ENCODE measurements around the gene SPACA1.

Gene SPACA1

GRCh38 chr6:88105741-88106340 lies 58.2 kb downstream of the SPACA1 start:
- no peak for DNase-seq

GRCh38 chr6:88107241-88107640 lies 59.6 kb downstream of the SPACA1 start:
- no peak for DNase-seq

- DNase-seq: no peak
Measured at GRCh38 chr6:88111991-88112390, 64.3 kb downstream of the SPACA1 start.

- no peak for DNase-seq
Measured at GRCh38 chr6:88114838-88115237, 67.2 kb downstream of the SPACA1 start.

GRCh38 chr6:88115307-88115706 lies 67.7 kb downstream of the SPACA1 start:
- no peak for DNase-seq

GRCh38 chr6:88116276-88116675 lies 68.6 kb downstream of the SPACA1 start:
- DNase-seq: no peak
